ENCODE measurements around the gene PRDM16. TPM values are rescaled to one million over a fixed set of nuclear protein-coding genes. Genes with fewer than 3 reads are reported as not detected.

Gene PRDM16
- polyA plus RNA-seq, 1 donor (not counting 4 experiments of a cell fraction or from before 2014, with no cell fraction given), result 0.05 TPM

GRCh38 chr1:3173381-3173980 lies 104.5 kb downstream of the PRDM16 start:
- Histone ChIP-seq H3K36me3 (ENCODE audit: control insufficient read depth in 2 of 2, extremely low read depth in 1 of 2, insufficient read depth in 2 of 2, low read length in 2 of 2) (no peaks in the 10 kb centered on the region), H3K4me3 (ENCODE audit: control insufficient read depth in 2 of 3, extremely low read depth in 1 of 3, insufficient read depth in 2 of 3, low read depth in 1 of 3, low read length in 3 of 3) (no peak overlapping the region), H3K27me3 (ENCODE audit: control insufficient read depth, extremely low read depth, insufficient read depth, low read length) (no peaks in the 10 kb centered on the region), H3K9me3 (ENCODE audit: control insufficient read depth, low read depth, low read length) (peaks cover 5% of the 10 kb centered on the region), H3K4me1 (ENCODE audit: control insufficient read depth, extremely low read depth, insufficient read depth, low read length) (no peaks in the 10 kb centered on the region), H3K4me2 (ENCODE audit: control insufficient read depth, extremely low read depth, insufficient read depth, low read depth, low read length) (no peak overlapping the region), H4K20me1 (ENCODE audit: control insufficient read depth, extremely low read depth, insufficient read depth, low read length) (no peaks in the 10 kb centered on the region), H2AFZ (ENCODE audit: control insufficient read depth, low read length) (no peak overlapping the region), H3K9me1 (ENCODE audit: control insufficient read depth, extremely low read depth, insufficient read depth, low read length) (no peaks in the 10 kb centered on the region), H3K9ac (ENCODE audit: control insufficient read depth, extremely low read depth, insufficient read depth, low read length) (no peak overlapping the region), H3K27ac (ENCODE audit: control insufficient read depth, insufficient read depth, low read length) (no peak overlapping the region), H3K79me2 (ENCODE audit: control insufficient read depth, insufficient read depth, low read length) (no peaks in the 10 kb centered on the region)
- no peak for DNase-seq (ENCODE audit: low read depth, low spot score)
- TF ChIP-seq CTCF (optimal IDR thresholded peaks at IDR 0.05 in 1 of 3, IDR thresholded peaks at IDR 0.05 in 1 of 3, conservative IDR thresholded peaks at IDR 0.05 in 1 of 3; ENCODE audit: extremely low read depth in 1 of 3, insufficient read depth in 2 of 3, low read length in 3 of 3), result no peak
- TF ChIP-seq EZH2 (IDR thresholded peaks at IDR 0.05; ENCODE audit: low read length), result no peak
- dilution Hi-C loops (cut with MboI; ENCODE audit: extremely low pct_ligation_motif_present, low sequenced_read_pairs), result no loop called here
- FAIRE-seq, result no peak

GRCh38 chr1:3174487-3175247 lies 105.7 kb downstream of the PRDM16 start:
- H3K9me3 ChIP-seq (ENCODE audit: control insufficient read depth, low read depth, low read length), result peaks cover 6% of the 10 kb centered on the region
- no peaks in the 10 kb centered on the region for H3K27me3 ChIP-seq (ENCODE audit: control insufficient read depth, extremely low read depth, insufficient read depth, low read length)
- no peaks in the 10 kb centered on the region for H3K9me1 ChIP-seq (ENCODE audit: control insufficient read depth, extremely low read depth, insufficient read depth, low read length)
- TF ChIP-seq CTCF (optimal IDR thresholded peaks at IDR 0.05 in 1 of 3, IDR thresholded peaks at IDR 0.05 in 1 of 3, conservative IDR thresholded peaks at IDR 0.05 in 1 of 3; ENCODE audit: extremely low read depth in 1 of 3, insufficient read depth in 2 of 3, low read length in 3 of 3) (no peak), EZH2 (IDR thresholded peaks at IDR 0.05; ENCODE audit: low read length) (no peak)
- DNase-seq (ENCODE audit: low read depth, low spot score) (no peak), FAIRE-seq (no peak)
- H4K20me1 ChIP-seq (ENCODE audit: control insufficient read depth, extremely low read depth, insufficient read depth, low read length), result no peaks in the 10 kb centered on the region
- no peak overlapping the region for H2AFZ ChIP-seq (ENCODE audit: control insufficient read depth, low read length)
- no peak overlapping the region for H3K27ac ChIP-seq (ENCODE audit: control insufficient read depth, insufficient read depth, low read length)
- H3K79me2 ChIP-seq (ENCODE audit: control insufficient read depth, insufficient read depth, low read length), result no peaks in the 10 kb centered on the region
- dilution Hi-C loops (cut with MboI; ENCODE audit: extremely low pct_ligation_motif_present, low sequenced_read_pairs), result no loop called here
- no peak overlapping the region for H3K9ac ChIP-seq (ENCODE audit: control insufficient read depth, extremely low read depth, insufficient read depth, low read length)
- no peak overlapping the region for H3K4me2 ChIP-seq (ENCODE audit: control insufficient read depth, extremely low read depth, insufficient read depth, low read depth, low read length)
- H3K36me3 ChIP-seq (ENCODE audit: control insufficient read depth in 2 of 2, extremely low read depth in 1 of 2, insufficient read depth in 2 of 2, low read length in 2 of 2), result no peaks in the 10 kb centered on the region
- H3K4me3 ChIP-seq (ENCODE audit: control insufficient read depth in 2 of 3, extremely low read depth in 1 of 3, insufficient read depth in 2 of 3, low read depth in 1 of 3, low read length in 3 of 3), result no peak overlapping the region
- no peaks in the 10 kb centered on the region for H3K4me1 ChIP-seq (ENCODE audit: control insufficient read depth, extremely low read depth, insufficient read depth, low read length)
